Trophoblast cell (in vitro differentiated cells and primary cell): ENCODE results near the gene STRADA.

Experiments used
- DNase-seq, 2 donors: peaks; one replicate each; pipeline ENCODE4 v3.0.0-alpha.2; 2016
- H2AFZ ChIP-seq: 2 replicates; pipeline ENCODE4 v1.6.1; 2013; ENCODE audit warnings: low read length, moderate library complexity, mild to moderate bottlenecking; ENCODE audit not compliant: insufficient read depth, poor library complexity
- H2AK5ac ChIP-seq: 2 replicates; pipeline ENCODE4 v1.6.1; 2013; ENCODE audit warnings: mild to moderate bottlenecking, low read length
- H2BK120ac ChIP-seq: 2 replicates; pipeline ENCODE4 v1.6.1; 2013; ENCODE audit warnings: low read length, mild to moderate bottlenecking, moderate library complexity; ENCODE audit not compliant: insufficient read depth, poor library complexity
- H2BK12ac ChIP-seq: 2 replicates; pipeline ENCODE4 v1.6.1; 2013; ENCODE audit warnings: mild to moderate bottlenecking, low read length, moderate library complexity
- H2BK5ac ChIP-seq: 2 replicates; pipeline ENCODE4 v1.6.1; 2013; ENCODE audit warnings: low read length, low read depth, moderate library complexity, mild to moderate bottlenecking; ENCODE audit not compliant: poor library complexity
- H3K14ac ChIP-seq: 2 replicates; pipeline ENCODE4 v1.6.1; 2013; ENCODE audit warnings: mild to moderate bottlenecking, low read length
- H3K18ac ChIP-seq: 2 replicates; pipeline ENCODE4 v1.6.1; 2013; ENCODE audit warnings: mild to moderate bottlenecking, low read length
- H3K23ac ChIP-seq: 2 replicates; pipeline ENCODE4 v1.6.1; 2013; ENCODE audit warnings: low read length
- H3K27ac ChIP-seq: 2 replicates; pipeline ENCODE4 v1.5.1; 2013; ENCODE audit warnings: low read depth, mild to moderate bottlenecking, inconsistent platforms, low read length, moderate library complexity
- H3K27me3 ChIP-seq: 2 replicates; pipeline ENCODE4 v1.6.1; 2013; ENCODE audit warnings: inconsistent platforms, mild to moderate bottlenecking, low read length, moderate library complexity; ENCODE audit not compliant: insufficient read depth
- H3K36me3 ChIP-seq, 2 experiments: 1 replicate in 1 of 2; 2 replicates in 1 of 2; pipeline ENCODE4 v1.6.1; 2013; ENCODE audit warnings: low read length in 2 of 2, mild to moderate bottlenecking in 2 of 2, moderate library complexity in 1 of 2; ENCODE audit not compliant: insufficient read depth in 2 of 2, control insufficient read depth in 1 of 2
- H3K4ac ChIP-seq: 2 replicates; pipeline ENCODE4 v1.6.1; 2013; ENCODE audit warnings: low read depth, mild to moderate bottlenecking, low read length, moderate library complexity
- H3K4me1 ChIP-seq, 2 experiments: 1 replicate in 1 of 2; 2 replicates in 1 of 2; pipeline ENCODE4 v1.6.1; 2013; ENCODE audit warnings: low read length in 2 of 2, mild to moderate bottlenecking in 2 of 2, moderate library complexity in 1 of 2; ENCODE audit not compliant: insufficient read depth in 2 of 2, control insufficient read depth in 1 of 2
- H3K4me2 ChIP-seq: 2 replicates; pipeline ENCODE4 v1.6.1; 2013; ENCODE audit warnings: inconsistent platforms, mild to moderate bottlenecking, low read length, moderate library complexity
- H3K4me3 ChIP-seq: 2 replicates; pipeline ENCODE4 v1.5.1; 2013; ENCODE audit warnings: mild to moderate bottlenecking, low read depth, low read length, inconsistent platforms
- H3K79me1 ChIP-seq: one replicate; pipeline ENCODE4 v1.6.1; 2013; ENCODE audit warnings: low read length
- H3K79me2 ChIP-seq: 2 replicates; pipeline ENCODE4 v1.6.1; 2013; ENCODE audit warnings: low read length, mild to moderate bottlenecking; ENCODE audit not compliant: control insufficient read depth, insufficient read depth, poor library complexity
- H3K9ac ChIP-seq: 2 replicates; pipeline ENCODE4 v1.6.1; 2013; ENCODE audit warnings: mild to moderate bottlenecking, low read length
- H3K9me3 ChIP-seq: 2 replicates; pipeline ENCODE4 v1.6.1; 2013; ENCODE audit warnings: low read depth, mild to moderate bottlenecking, control low read depth, inconsistent platforms, low read length; ENCODE audit not compliant: insufficient read depth
- H4K12ac ChIP-seq: 2 replicates; pipeline ENCODE4 v1.6.1; 2013; ENCODE audit warnings: low read depth, mild to moderate bottlenecking, low read length, moderate library complexity
- H4K8ac ChIP-seq: 2 replicates; pipeline ENCODE4 v1.6.1; 2013; ENCODE audit warnings: low read depth, mild to moderate bottlenecking, low read length, moderate library complexity
- H4K91ac ChIP-seq: one replicate; pipeline ENCODE4 v1.6.1; 2013; ENCODE audit warnings: low read depth, mild to moderate bottlenecking, low read length, moderate library complexity
- WGBS: extraction: QIAGEN DNeasy Blood & Tissue Kit; methylation state at CpG from one replicate; pipeline ENCODE4 v1.1.7; 2013; ENCODE audit warnings: missing lambda C conversion rate; ENCODE audit not compliant: insufficient read length, insufficient coverage; ENCODE audit errors: extremely low coverage; 5-methylcytosine and 5-hydroxymethylcytosine counted together

STRADA gene

DNA sequence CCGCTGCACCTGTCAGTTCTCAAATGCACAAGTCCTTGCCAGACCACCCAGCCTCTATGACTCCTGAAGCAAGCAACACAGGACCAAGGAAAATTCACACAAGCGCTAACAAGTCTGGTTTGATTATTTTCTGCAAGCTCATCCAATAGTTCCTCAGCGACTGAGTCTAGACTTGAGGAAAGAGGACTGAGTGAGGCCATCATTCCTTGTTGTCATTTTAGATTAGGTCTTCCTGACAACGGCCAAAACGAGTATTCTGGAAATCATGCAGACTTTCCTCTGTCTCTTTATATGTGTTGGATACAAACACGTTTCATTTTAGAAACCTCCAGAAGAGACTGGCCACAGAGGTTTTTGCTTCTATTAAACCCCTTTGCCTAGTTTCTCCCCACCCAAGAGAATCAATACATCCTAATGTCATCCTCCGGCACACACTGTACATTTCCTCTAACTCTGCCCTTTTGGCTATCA is 31.2 kb upstream of the STRADA start:
- H2BK5ac ChIP-seq: peak overlapping the region; percentile 23
- H4K8ac ChIP-seq: peak overlapping the region; percentile 67
- H3K9ac ChIP-seq: peak overlapping the region; percentile 89
- no peak overlapping the region for H4K12ac ChIP-seq
- peak overlapping the region; percentile 22 for H3K18ac ChIP-seq
- H4K91ac ChIP-seq: peak overlapping the region; percentile 67
- H3K4me3 ChIP-seq: peak overlapping the region; percentile 94
- peaks cover 0 to 4% of the 10 kb centered on the region in 2 experiments for H3K4me1 ChIP-seq
- H2BK120ac ChIP-seq: peak overlapping the region; percentile 16
- no CpG with 5 or more reads among the region's 7 CpGs for WGBS
- H2BK12ac ChIP-seq: no peak overlapping the region
- H3K36me3 ChIP-seq: peaks cover 5 to 7% of the 10 kb centered on the region in 2 experiments
- H3K79me2 ChIP-seq: peaks cover 28% of the 10 kb centered on the region
- peak overlapping the region; percentile 85 for H3K4ac ChIP-seq
- no peaks in the 10 kb centered on the region for H3K9me3 ChIP-seq
- H3K23ac ChIP-seq: no peak overlapping the region
- H3K14ac ChIP-seq: peak overlapping the region; percentile 49
- peak overlapping the region; percentile 96 for H3K4me2 ChIP-seq
- peak in 1 of 2 donors; percentile 32 for DNase-seq
- H3K27ac ChIP-seq: peak overlapping the region; percentile 68
- H2AK5ac ChIP-seq: no peak overlapping the region
- no peaks in the 10 kb centered on the region for H3K27me3 ChIP-seq
- peaks cover 12% of the 10 kb centered on the region for H3K79me1 ChIP-seq
- peak overlapping the region; percentile 84 for H2AFZ ChIP-seq

DNA sequence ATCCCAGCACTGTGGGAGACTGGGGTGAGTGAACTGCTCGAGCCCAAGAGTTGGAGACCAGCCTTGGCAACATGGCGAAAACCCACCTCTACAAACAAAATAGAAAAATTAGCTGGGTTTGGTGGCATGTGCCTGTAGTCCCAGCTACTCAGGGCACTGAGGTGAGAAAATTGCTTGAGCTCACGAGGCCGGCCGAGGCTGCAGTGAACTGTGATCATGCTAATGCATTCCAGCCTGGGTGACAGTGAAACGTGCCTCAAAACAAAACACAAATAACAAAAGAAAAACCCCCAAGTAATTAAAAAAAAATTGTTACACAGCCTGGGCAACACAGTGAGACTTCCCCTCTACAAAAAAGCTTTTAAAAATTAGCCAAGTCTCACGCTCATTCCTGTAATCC is 26.8 kb upstream of the STRADA start:
- Histone ChIP-seq H3K27ac (no peak overlapping the region), H3K4ac (peak overlapping the region; percentile 97), H2BK120ac (no peak overlapping the region), H2BK5ac (no peak overlapping the region), H4K8ac (no peak overlapping the region), H2BK12ac (peak overlapping the region; percentile 22), H3K14ac (no peak overlapping the region), H2AK5ac (no peak overlapping the region), H3K9me3 (no peaks in the 10 kb centered on the region), H3K79me2 (peaks cover 10% of the 10 kb centered on the region), H2AFZ (no peak overlapping the region), H3K27me3 (no peaks in the 10 kb centered on the region), H4K12ac (no peak overlapping the region), H3K4me2 (no peak overlapping the region), H3K9ac (no peak overlapping the region), H3K36me3 (peaks cover 6% of the 10 kb centered on the region in 2 experiments), H4K91ac (no peak overlapping the region), H3K23ac (no peak overlapping the region), H3K18ac (no peak overlapping the region), H3K79me1 (peaks cover 3% of the 10 kb centered on the region), H3K4me3 (no peak overlapping the region), H3K4me1 (peaks cover 0 to 2% of the 10 kb centered on the region in 2 experiments)
- no CpG with 5 or more reads among the region's 7 CpGs for WGBS
- peak; percentile 4 to 43 for DNase-seq

DNA sequence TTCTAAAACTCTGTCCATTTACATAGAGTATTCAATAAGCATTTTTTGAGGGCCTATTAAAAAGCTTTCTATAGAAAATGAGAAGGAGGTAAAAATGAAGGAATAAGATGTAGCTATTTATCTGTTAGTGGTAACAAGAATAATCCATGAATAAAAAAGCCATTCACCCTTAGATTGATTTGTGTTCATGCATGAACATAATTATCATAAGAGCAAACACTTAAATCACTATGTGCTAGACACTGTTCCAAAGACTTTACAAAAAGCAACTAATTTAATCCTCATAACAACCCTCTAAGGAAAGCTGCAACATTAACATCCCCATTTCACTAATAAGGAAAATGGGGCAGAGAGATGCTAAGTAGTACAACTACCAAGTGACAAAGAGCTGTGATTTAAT is 25.2 kb upstream of the STRADA start:
- Histone ChIP-seq H2BK12ac (no peak overlapping the region), H3K9ac (no peak overlapping the region), H4K8ac (no peak overlapping the region), H3K9me3 (no peaks in the 10 kb centered on the region), H2AK5ac (no peak overlapping the region), H4K91ac (no peak overlapping the region), H3K4me2 (no peak overlapping the region), H3K4me1 (peaks cover 0 to 2% of the 10 kb centered on the region in 2 experiments), H3K18ac (no peak overlapping the region), H3K79me2 (peaks cover 7% of the 10 kb centered on the region), H3K27me3 (no peaks in the 10 kb centered on the region), H2BK5ac (no peak overlapping the region), H3K23ac (no peak overlapping the region), H4K12ac (no peak overlapping the region), H3K14ac (no peak overlapping the region), H3K4ac (peak overlapping the region; percentile 27), H2AFZ (no peak overlapping the region), H3K4me3 (no peak overlapping the region), H2BK120ac (no peak overlapping the region), H3K27ac (no peak overlapping the region), H3K79me1 (no peaks in the 10 kb centered on the region), H3K36me3 (peaks cover 11 to 13% of the 10 kb centered on the region in 2 experiments)
- no peak for DNase-seq

DNA sequence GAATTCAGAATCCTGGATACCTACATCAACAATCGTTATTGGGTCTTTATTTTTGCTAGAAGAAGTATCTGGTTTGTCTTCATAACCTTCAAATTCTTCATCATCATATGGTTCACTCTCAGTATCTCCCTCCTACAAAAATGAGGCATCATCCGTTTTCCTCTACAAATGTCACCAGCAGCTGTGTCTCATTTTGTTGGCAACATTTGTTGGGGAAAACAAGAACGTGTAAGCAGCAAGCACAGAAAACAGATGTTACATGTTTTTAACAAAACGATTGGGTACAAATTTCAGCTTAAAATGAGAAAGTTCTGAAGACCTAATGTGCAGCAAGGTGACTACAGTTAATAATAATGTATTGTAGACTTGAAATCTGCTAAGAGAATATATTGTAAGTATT is 23.1 kb upstream of the STRADA start:
- Histone ChIP-seq H2AK5ac (no peak overlapping the region), H3K4me3 (no peak overlapping the region), H3K79me2 (peaks cover 5% of the 10 kb centered on the region), H3K23ac (no peak overlapping the region), H3K18ac (no peak overlapping the region), H3K36me3 (peaks cover 14 to 19% of the 10 kb centered on the region in 2 experiments), H3K27ac (no peak overlapping the region), H3K9me3 (no peaks in the 10 kb centered on the region), H2BK12ac (no peak overlapping the region), H3K9ac (no peak overlapping the region), H4K8ac (no peak overlapping the region), H3K79me1 (no peaks in the 10 kb centered on the region), H3K4me1 (no peaks in the 10 kb centered on the region), H4K91ac (no peak overlapping the region), H3K27me3 (no peaks in the 10 kb centered on the region), H2BK120ac (no peak overlapping the region), H2AFZ (no peak overlapping the region), H3K4me2 (no peak overlapping the region), H2BK5ac (no peak overlapping the region), H4K12ac (no peak overlapping the region), H3K14ac (no peak overlapping the region), H3K4ac (no peak overlapping the region)
- DNase-seq: no peak
- WGBS: no CpG with 5 or more reads among the region's 4 CpGs
